Upper lobe of right lung (tissue), 1 donor: ENCODE results near the gene E2F2. TPM values are rescaled to one million over a fixed set of nuclear protein-coding genes. Genes with fewer than 3 reads are reported as not detected.
A peak's percentile ranks its signal among the peaks of the same experiment; 100 is the strongest.

Experiments
- ATAC-seq: fragments of 200-7000 bp; cut with Tn5 transposase; one replicate; pipeline ENCODE4 v1.9.1; 2020; ENCODE audit warnings: mild to moderate bottlenecking, moderate library complexity
- DNase-seq: peaks from one replicate; pipeline ENCODE4 v3.0.0-alpha.2; 2020
- H3K27ac ChIP-seq: fragments of 200-600 bp; one replicate; pipeline ENCODE4 v1.8.0; 2022
- H3K27me3 ChIP-seq: fragments of 200-600 bp; one replicate; pipeline ENCODE4 v1.8.0; 2022; ENCODE audit warnings: mild to moderate bottlenecking
- H3K36me3 ChIP-seq: fragments of 200-600 bp; one replicate; pipeline ENCODE4 v1.8.0; 2022
- H3K4me1 ChIP-seq: fragments of 200-600 bp; one replicate; pipeline ENCODE4 v1.8.0; 2022
- H3K4me3 ChIP-seq: fragments of 200-600 bp; one replicate; pipeline ENCODE4 v1.8.0; 2022; ENCODE audit warnings: mild to moderate bottlenecking
- H3K9me3 ChIP-seq: fragments of 200-600 bp; one replicate; pipeline ENCODE4 v1.8.0; 2022
- intact Hi-C: fragments of 100-400 bp; cut with DNase I; formaldehyde crosslinking; loops from one replicate; pipeline ENCODE4 v1.11.0; 2022
- total RNA-seq: library from RNA; stranded (reverse); fragmentation: NEBNext Ultra II Directional; extraction: Animal tissue kit (Norgen Biotek cat#: 25700); gene quantifications from one replicate; pipeline ENCODE4 v1.2.1, GENCODE V29; 2021
- TF ChIP-seq, protein P1 (sequence below): fragments of 200-600 bp; IDR thresholded peaks from one replicate; pipeline ENCODE4 v1.8.0; 2022; ENCODE audit warnings: antibody characterized with exemption
- donor health status: DM: no; HTN: yes; CAD: no; lungs with severe emphysema.

The E2F2 gene
- total RNA-seq, 1 donor from 2014 or later, result 0.32 TPM

- intact Hi-C loops, result no loop called here
Observed at GRCh38 chr1:23477359-23478144, 53.5 kb downstream of the E2F2 start.

GRCh38 chr1:23475641-23476040 is 55.4 kb downstream of the E2F2 start:
- DNase-seq (no peak), ATAC-seq (no peak)
- no peak overlapping the region for H3K4me3 ChIP-seq
- no peaks in the 10 kb centered on the region for H3K27me3 ChIP-seq
- TF ChIP-seq, protein P1, sequence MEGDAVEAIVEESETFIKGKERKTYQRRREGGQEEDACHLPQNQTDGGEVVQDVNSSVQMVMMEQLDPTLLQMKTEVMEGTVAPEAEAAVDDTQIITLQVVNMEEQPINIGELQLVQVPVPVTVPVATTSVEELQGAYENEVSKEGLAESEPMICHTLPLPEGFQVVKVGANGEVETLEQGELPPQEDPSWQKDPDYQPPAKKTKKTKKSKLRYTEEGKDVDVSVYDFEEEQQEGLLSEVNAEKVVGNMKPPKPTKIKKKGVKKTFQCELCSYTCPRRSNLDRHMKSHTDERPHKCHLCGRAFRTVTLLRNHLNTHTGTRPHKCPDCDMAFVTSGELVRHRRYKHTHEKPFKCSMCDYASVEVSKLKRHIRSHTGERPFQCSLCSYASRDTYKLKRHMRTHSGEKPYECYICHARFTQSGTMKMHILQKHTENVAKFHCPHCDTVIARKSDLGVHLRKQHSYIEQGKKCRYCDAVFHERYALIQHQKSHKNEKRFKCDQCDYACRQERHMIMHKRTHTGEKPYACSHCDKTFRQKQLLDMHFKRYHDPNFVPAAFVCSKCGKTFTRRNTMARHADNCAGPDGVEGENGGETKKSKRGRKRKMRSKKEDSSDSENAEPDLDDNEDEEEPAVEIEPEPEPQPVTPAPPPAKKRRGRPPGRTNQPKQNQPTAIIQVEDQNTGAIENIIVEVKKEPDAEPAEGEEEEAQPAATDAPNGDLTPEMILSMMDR, result no peak
- no peaks in the 10 kb centered on the region for H3K9me3 ChIP-seq
- H3K27ac ChIP-seq, result no peak overlapping the region
- intact Hi-C loops, result no loop called here
- peaks cover 22% of the 10 kb centered on the region for H3K4me1 ChIP-seq
- no peaks in the 10 kb centered on the region for H3K36me3 ChIP-seq

More at GRCh38 chr1:23477359-23478144, 53.5 kb downstream of the E2F2 start:
- TF ChIP-seq, protein P1, result no peak
- peaks cover 21% of the 10 kb centered on the region for H3K4me1 ChIP-seq
- H3K36me3 ChIP-seq, result no peaks in the 10 kb centered on the region
- no peak for DNase-seq
- ATAC-seq, result peak; percentile 15
- H3K9me3 ChIP-seq, result no peaks in the 10 kb centered on the region
- no peak overlapping the region for H3K27ac ChIP-seq
- no peaks in the 10 kb centered on the region for H3K27me3 ChIP-seq
- no peak overlapping the region for H3K4me3 ChIP-seq

GRCh38 chr1:23475134-23475628 is 55.9 kb downstream of the E2F2 start:
- Histone ChIP-seq H3K4me1 (peaks cover 26% of the 10 kb centered on the region), H3K4me3 (no peak overlapping the region), H3K27ac (no peak overlapping the region), H3K9me3 (no peaks in the 10 kb centered on the region), H3K36me3 (no peaks in the 10 kb centered on the region), H3K27me3 (no peaks in the 10 kb centered on the region)
- no peak for DNase-seq
- intact Hi-C loops, result no loop called here
- TF ChIP-seq, protein P1, result no peak
- ATAC-seq, result no peak

GRCh38 chr1:23473037-23473800 is 57.8 kb downstream of the E2F2 start:
- ATAC-seq (no peak), DNase-seq (no peak)
- intact Hi-C loops, result no loop called here
- H3K36me3 ChIP-seq, result no peaks in the 10 kb centered on the region
- H3K27me3 ChIP-seq, result no peaks in the 10 kb centered on the region
- TF ChIP-seq, protein P1, result no peak
- no peak overlapping the region for H3K4me3 ChIP-seq
- H3K9me3 ChIP-seq, result no peaks in the 10 kb centered on the region
- peaks cover 13% of the 10 kb centered on the region for H3K4me1 ChIP-seq
- no peak overlapping the region for H3K27ac ChIP-seq

DNA sequence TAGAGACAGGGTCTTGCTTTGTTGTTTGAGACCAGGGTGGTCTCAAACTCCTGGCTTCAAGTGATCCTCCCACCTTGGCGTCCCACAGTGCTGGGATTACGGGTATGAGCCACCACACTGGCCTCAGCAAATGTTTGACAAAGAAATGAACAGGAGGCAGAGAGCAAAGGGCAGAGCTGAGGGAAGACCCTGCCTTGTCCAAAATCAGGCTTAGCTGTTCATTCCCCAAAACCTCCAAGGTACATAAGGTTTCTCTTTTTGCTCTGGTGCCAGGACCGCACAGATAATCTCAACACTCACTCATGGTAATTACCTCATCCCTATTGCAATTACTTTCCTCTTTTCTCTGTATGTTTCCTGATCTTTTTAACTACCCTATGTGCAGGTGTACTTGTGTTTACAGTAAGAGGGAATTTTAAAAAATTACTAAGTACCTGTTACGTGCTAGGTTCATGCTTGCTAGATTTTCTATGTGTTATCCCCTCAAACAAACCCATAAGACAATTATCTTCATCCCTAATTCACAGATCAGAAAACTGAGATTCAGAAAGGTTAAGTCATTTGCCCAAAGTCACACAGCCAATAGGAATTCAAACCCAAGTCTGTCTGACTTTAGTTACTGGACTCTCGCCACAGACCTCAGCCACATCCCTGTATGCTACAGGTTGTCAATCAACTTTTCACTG is 58.5 kb downstream of the E2F2 start:
- TF ChIP-seq, protein P1, result no peak

More for the DNA sequence above, 58.5 kb downstream of the E2F2 start:
- H3K36me3 ChIP-seq, result no peaks in the 10 kb centered on the region
- H3K4me1 ChIP-seq, result peaks cover 13% of the 10 kb centered on the region
- H3K9me3 ChIP-seq, result no peaks in the 10 kb centered on the region
- H3K27me3 ChIP-seq, result no peaks in the 10 kb centered on the region
- H3K27ac ChIP-seq, result no peak overlapping the region
- ATAC-seq (no peak), DNase-seq (no peak)
- no peak overlapping the region for H3K4me3 ChIP-seq
- intact Hi-C loops, result no loop called here
